ENCODE results near the gene ARFGAP1.

The ARFGAP1 gene

DNA sequence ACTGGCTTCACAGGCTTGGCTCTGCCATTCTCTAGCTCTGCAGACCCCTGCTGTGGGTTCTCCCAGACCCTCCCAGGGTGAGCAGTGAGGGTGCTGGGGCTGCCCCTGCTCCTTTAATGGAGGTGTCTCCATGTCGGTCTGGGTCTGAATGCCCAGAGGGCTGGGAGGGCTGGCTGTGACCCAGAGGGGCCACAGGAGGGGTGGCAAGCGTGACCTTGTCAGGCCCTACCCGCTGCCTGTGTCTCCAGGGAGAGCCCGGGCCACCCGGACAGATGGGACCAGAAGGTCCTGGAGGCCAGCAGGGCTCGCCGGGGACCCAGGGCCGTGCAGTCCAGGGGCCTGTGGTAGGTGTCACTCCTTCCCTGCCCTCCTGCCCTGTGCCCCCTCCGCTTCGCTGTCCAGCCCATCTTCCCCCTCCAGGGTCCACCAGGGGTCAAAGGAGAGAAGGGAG lies 52.4 kb downstream of the ARFGAP1 start:
- Histone ChIP-seq H3K4me3 (ENCODE audit: insufficient read length, low read depth) (no peak overlapping the region), H3K4me1 (ENCODE audit: insufficient read depth, insufficient read length) (peaks cover 9% of the 10 kb centered on the region), H3K27me3 (ENCODE audit: insufficient read depth, insufficient read length) (no peaks in the 10 kb centered on the region), H3K9ac (ENCODE audit: insufficient read length, low read depth) (no peak overlapping the region), H3K36me3 (ENCODE audit: insufficient read depth, insufficient read length, low read length) (no peaks in the 10 kb centered on the region), H3K9me3 (ENCODE audit: insufficient read depth, low read length) (no peaks in the 10 kb centered on the region)
- no peak for DNase-seq (ENCODE audit: low read depth, low spot score)
- TF ChIP-seq SUZ12 (IDR thresholded peaks at IDR 0.05; ENCODE audit: extremely low read depth, insufficient read depth, insufficient read length) (no peak), YY1 (IDR thresholded peaks at IDR 0.05; ENCODE audit: insufficient read depth, insufficient read length) (no peak), ZNF274 (IDR thresholded peaks at IDR 0.05; ENCODE audit: low read depth, low read length) (no peak)

DNA sequence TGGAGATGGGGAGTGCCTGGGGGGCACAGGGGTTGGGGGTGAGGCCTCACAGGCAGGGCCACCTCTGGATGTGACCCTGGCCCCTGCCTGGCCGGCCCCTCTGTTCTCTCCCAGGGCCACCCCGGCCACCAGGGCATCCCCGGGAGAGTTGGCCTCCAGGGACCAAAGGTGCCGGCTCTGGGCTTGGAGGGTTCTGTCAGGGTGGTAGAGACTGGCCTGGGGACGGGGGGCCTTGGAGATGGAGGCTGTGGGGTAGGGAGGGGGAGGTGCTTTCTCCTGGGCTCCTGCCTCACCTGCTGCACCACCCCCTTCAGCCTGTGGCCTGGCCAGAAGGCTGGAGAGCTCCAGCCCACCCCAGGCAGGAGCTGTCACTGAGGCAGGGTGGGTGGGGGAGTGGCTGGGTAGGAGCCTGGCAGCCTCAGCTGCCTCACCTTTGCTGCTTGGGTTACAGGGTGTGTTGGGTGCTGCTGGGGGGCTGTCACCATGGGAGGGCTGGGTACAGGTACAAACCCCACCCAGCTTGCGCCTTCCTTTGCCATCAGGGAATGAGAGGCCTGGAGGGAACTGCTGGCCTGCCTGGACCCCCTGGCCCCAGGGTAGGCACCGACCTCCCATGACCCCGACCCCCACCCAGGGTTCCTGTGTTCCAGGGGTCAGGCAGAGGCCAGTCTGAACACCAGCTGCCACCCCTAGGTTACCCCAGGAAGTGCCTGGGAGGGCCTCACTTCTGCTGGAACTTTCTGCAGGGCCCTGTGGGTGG lies 53.1 kb downstream of the ARFGAP1 start:
- DNase-seq (ENCODE audit: low read depth, low spot score): no peak

GRCh38 chr20:63326314-63327230 lies 54.0 kb downstream of the ARFGAP1 start:
- DNase-seq (ENCODE audit: low read depth, low spot score): no peak
- Histone ChIP-seq H3K4me3 (ENCODE audit: insufficient read length, low read depth) (no peak overlapping the region), H3K9me3 (ENCODE audit: insufficient read depth, low read length) (peaks cover 3% of the 10 kb centered on the region; the same call in 1 of the 2 replicates), H3K9ac (ENCODE audit: insufficient read length, low read depth) (no peak overlapping the region), H3K4me1 (ENCODE audit: insufficient read depth, insufficient read length) (peaks cover 10% of the 10 kb centered on the region), H3K27me3 (ENCODE audit: insufficient read depth, insufficient read length) (no peaks in the 10 kb centered on the region), H3K36me3 (ENCODE audit: insufficient read depth, insufficient read length, low read length) (no peaks in the 10 kb centered on the region)
- TF ChIP-seq ZNF274 (IDR thresholded peaks at IDR 0.05; ENCODE audit: low read depth, low read length) (no peak), YY1 (IDR thresholded peaks at IDR 0.05; ENCODE audit: insufficient read depth, insufficient read length) (no peak), SUZ12 (IDR thresholded peaks at IDR 0.05; ENCODE audit: extremely low read depth, insufficient read depth, insufficient read length) (no peak)

More for the DNA sequence above, 53.1 kb downstream of the ARFGAP1 start:
- no peaks in the 10 kb centered on the region for H3K9me3 ChIP-seq (ENCODE audit: insufficient read depth, low read length)
- no peak for TF ChIP-seq SUZ12 (IDR thresholded peaks at IDR 0.05; ENCODE audit: extremely low read depth, insufficient read depth, insufficient read length)
- TF ChIP-seq YY1 (IDR thresholded peaks at IDR 0.05; ENCODE audit: insufficient read depth, insufficient read length): no peak
- TF ChIP-seq ZNF274 (IDR thresholded peaks at IDR 0.05; ENCODE audit: low read depth, low read length): no peak
- no peak overlapping the region for H3K4me3 ChIP-seq (ENCODE audit: insufficient read length, low read depth)
- no peaks in the 10 kb centered on the region for H3K36me3 ChIP-seq (ENCODE audit: insufficient read depth, insufficient read length, low read length)
- H3K4me1 ChIP-seq (ENCODE audit: insufficient read depth, insufficient read length): peaks cover 9% of the 10 kb centered on the region
- no peaks in the 10 kb centered on the region for H3K27me3 ChIP-seq (ENCODE audit: insufficient read depth, insufficient read length)
- no peak overlapping the region for H3K9ac ChIP-seq (ENCODE audit: insufficient read length, low read depth)

GRCh38 chr20:63327231-63327745 lies 54.7 kb downstream of the ARFGAP1 start:
- Histone ChIP-seq H3K4me1 (ENCODE audit: insufficient read depth, insufficient read length) (peaks cover 7% of the 10 kb centered on the region), H3K36me3 (ENCODE audit: insufficient read depth, insufficient read length, low read length) (no peaks in the 10 kb centered on the region), H3K9ac (ENCODE audit: insufficient read length, low read depth) (no peak overlapping the region), H3K27me3 (ENCODE audit: insufficient read depth, insufficient read length) (no peaks in the 10 kb centered on the region), H3K4me3 (ENCODE audit: insufficient read length, low read depth) (no peak overlapping the region), H3K9me3 (ENCODE audit: insufficient read depth, low read length) (peaks cover 10% of the 10 kb centered on the region; the same call in 1 of the 2 replicates)
- TF ChIP-seq ZNF274 (IDR thresholded peaks at IDR 0.05; ENCODE audit: low read depth, low read length) (no peak), SUZ12 (IDR thresholded peaks at IDR 0.05; ENCODE audit: extremely low read depth, insufficient read depth, insufficient read length) (no peak), YY1 (IDR thresholded peaks at IDR 0.05; ENCODE audit: insufficient read depth, insufficient read length) (no peak)
- no peak for DNase-seq (ENCODE audit: low read depth, low spot score)

DNA sequence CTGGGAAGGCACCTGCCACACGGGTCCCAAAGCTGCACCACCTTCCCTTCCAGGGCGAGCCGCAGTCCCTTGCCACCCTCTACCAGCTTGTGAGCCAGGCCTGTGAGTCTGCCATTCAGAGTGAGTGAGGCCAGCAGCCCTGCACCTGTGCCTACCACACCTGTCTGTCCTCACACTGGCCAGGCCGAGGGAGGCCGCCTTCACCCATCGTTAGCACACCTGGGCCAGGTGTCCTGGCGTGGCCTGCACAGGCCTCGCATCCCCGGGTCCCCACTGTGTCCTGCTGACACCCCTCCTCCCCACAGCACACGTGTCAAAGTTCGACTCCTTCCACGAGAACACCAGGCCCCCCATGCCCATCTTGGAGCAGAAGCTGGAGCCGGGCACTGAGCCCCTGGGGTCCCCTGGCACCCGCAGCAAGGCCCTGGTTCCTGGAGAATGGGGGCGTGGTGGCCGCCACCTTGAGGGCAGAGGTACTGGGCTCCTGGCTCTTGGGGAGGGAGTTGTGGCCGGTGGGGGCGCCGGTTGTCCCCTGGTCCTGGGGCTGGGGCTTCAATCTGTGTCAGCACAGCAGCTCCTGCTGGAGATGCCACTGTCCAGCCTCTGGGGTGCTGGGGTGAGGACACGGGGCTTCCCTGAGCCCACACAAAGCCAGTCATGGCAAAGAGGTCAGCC lies 55.5 kb downstream of the ARFGAP1 start:
- peaks cover 10% of the 10 kb centered on the region; the same call in 1 of the 2 replicates for H3K9me3 ChIP-seq (ENCODE audit: insufficient read depth, low read length)
- TF ChIP-seq SUZ12 (IDR thresholded peaks at IDR 0.05; ENCODE audit: extremely low read depth, insufficient read depth, insufficient read length) (no peak), YY1 (IDR thresholded peaks at IDR 0.05; ENCODE audit: insufficient read depth, insufficient read length) (no peak), ZNF274 (IDR thresholded peaks at IDR 0.05; ENCODE audit: low read depth, low read length) (no peak)

DNA sequence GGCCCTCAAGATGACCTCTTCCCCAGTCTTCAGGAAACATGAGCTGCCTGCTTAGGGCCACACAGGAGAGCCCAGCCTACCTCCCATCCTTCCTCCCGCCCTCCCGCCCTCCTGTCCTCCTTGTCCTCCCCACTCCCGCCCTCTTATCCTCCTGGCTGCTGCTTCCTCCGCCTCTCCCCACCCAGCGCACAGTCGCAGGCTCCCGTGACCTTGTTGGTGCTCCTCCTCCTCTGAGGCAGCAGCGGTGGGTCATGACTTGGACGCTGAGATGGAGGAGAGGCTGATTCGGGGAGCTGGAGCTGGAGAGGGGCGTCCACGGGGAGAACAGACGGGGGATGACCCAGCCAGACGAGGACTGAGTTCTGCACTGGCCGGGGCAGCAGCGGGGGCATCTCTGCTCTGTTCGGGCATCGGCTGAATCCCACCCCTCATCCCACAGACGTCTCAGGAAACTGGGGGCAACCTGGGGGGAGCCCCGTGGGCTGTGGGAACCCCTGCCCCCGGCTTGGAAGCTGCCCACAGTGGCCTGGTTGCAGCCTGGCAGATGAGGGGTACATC lies 56.2 kb downstream of the ARFGAP1 start:
- TF ChIP-seq YY1 (IDR thresholded peaks at IDR 0.05; ENCODE audit: insufficient read depth, insufficient read length) (no peak), ZNF274 (IDR thresholded peaks at IDR 0.05; ENCODE audit: low read depth, low read length) (no peak), SUZ12 (IDR thresholded peaks at IDR 0.05; ENCODE audit: extremely low read depth, insufficient read depth, insufficient read length) (no peak)
- peaks cover 10% of the 10 kb centered on the region; the same call in 1 of the 2 replicates for H3K9me3 ChIP-seq (ENCODE audit: insufficient read depth, low read length)

More for the DNA sequence above, 55.5 kb downstream of the ARFGAP1 start:
- no peaks in the 10 kb centered on the region for H3K27me3 ChIP-seq (ENCODE audit: insufficient read depth, insufficient read length)
- H3K36me3 ChIP-seq (ENCODE audit: insufficient read depth, insufficient read length, low read length): no peaks in the 10 kb centered on the region
- no peak for DNase-seq (ENCODE audit: low read depth, low spot score)
- H3K4me1 ChIP-seq (ENCODE audit: insufficient read depth, insufficient read length): peaks cover 6% of the 10 kb centered on the region
- H3K4me3 ChIP-seq (ENCODE audit: insufficient read length, low read depth): no peak overlapping the region
- no peak overlapping the region for H3K9ac ChIP-seq (ENCODE audit: insufficient read length, low read depth)

More for the DNA sequence above, 56.2 kb downstream of the ARFGAP1 start:
- DNase-seq (ENCODE audit: low read depth, low spot score): no peak
- H3K36me3 ChIP-seq (ENCODE audit: insufficient read depth, insufficient read length, low read length): no peaks in the 10 kb centered on the region
- no peak overlapping the region for H3K4me3 ChIP-seq (ENCODE audit: insufficient read length, low read depth)
- no peak overlapping the region for H3K9ac ChIP-seq (ENCODE audit: insufficient read length, low read depth)
- no peaks in the 10 kb centered on the region for H3K27me3 ChIP-seq (ENCODE audit: insufficient read depth, insufficient read length)
- H3K4me1 ChIP-seq (ENCODE audit: insufficient read depth, insufficient read length): peaks cover 6% of the 10 kb centered on the region

Measured in NT2/D1 (cell line).